ENCODE data around the gene ZNF827.

Gene ZNF827

DNA sequence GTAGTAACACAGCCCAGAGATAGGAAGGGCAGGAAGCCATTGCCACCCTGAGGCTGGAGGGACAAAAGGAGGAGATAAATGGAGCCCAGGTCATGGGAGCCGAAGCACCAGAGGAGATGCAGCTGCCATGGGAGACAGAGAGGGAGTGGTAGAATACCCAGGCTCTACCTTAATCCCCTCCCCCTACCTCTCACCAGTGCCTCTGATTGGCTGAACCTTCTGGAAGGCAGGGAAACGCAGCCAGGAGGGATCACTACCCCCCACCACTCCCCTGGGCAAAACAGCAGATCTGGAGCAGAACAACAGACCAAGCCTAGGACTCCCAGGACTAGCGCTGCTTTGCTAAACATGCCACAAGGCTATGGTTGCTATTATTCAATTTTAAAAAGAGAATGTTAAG lies 114.2 kb downstream of the ZNF827 start:
- DNase-seq = no peak

GRCh38 chr4:145823743-145824142 lies 114.9 kb downstream of the ZNF827 start:
- DNase-seq = no peak

- no peak for DNase-seq
Observed at GRCh38 chr4:145822581-145822980, 116.0 kb downstream of the ZNF827 start.

DNA sequence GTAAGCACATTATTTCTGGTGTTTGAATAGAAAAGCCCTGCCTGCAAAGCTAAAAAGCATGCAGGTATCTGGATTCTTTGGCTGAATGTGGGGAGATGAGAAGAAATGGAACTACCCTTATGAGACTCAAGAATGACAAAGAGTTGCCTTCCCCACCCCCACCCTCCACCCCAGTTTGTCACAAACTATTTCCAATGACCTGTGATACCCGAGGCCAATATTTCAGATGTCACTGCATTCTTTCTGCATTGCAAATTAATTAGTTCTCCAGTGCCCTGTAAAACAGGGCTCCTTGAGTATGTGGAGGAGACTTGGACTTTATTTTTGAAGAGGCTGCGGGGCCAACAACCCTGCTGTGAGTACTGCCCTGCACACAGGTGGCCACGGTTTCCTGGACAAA lies 116.4 kb downstream of the ZNF827 start:
- no peak for DNase-seq

DNA sequence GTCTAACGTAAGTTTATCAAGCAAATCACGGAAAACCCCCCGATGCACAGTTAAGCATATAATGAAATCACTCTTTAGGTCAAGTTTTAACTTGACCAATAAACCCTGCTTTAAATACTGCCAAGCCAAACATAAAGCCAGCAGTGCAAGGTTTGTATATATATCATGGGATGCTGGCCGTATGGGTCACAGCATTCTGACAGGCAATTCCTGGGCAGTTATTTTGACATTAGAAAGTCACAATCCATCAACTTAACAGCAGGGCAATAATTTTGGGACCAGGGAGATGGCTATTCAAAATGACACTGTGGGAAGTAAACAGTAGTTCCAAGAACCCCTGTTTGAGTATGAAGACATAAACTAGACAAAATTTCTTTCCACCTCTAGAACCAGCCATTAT lies 116.9 kb downstream of the ZNF827 start:
- DNase-seq = no peak

DNA sequence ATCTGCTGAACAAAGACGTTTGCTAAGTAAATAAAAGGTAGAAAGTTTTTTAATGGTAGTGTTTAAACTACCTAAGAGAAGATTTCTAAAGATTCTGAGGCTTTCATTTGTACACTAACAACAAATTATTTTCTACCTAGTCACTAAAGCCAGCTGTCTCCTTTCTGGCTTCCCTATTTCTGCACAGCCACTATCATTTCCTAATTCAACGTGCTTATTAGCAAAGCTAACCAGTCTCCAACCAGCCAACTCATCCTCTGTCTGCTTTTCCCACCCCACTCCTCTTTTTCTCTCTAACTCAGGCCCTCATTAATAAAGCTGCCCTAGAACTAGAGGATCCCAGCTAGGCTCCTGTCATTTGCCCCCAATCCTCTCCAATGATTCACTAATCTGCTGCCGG lies 118.2 kb downstream of the ZNF827 start:
- DNase-seq = no peak

GRCh38 chr4:145819853-145820181 lies 118.8 kb downstream of the ZNF827 start:
- DNase-seq = no peak

DNA sequence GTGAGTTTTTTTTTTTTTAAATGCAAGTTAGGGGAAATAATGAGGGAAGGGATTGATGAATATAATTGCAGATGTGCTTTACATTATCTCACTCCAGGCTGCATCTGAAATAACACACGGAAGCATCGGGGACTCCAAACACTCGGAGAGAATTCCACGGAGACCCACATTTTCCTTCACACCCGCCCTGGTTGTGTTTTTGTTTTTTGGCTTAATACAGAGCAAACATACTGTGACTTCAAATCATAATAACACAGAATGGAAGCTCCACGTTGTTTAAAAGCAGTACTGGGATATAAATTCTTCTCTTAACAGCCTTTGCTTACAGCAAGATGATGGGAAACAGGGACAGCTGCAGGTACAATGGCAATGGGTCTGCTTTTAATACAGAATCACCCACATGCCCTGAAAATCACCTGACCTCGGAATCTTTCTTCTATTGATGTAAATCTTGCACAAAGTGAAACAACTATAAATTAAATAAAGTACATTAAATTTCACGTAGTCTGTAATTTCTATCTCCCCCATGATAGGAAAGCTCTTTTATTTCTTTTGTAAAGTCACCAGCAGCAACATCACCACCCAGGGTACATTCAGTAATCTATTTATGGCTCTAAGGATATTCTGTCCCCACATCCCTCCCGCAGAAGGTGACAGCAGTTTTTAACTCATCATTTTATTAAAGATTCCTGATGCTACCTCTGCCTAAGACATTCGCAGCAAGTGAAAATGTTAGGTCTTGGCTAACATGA lies 119.3 kb downstream of the ZNF827 start:
- DNase-seq = no peak

GRCh38 chr4:145818011-145818410 lies 120.6 kb downstream of the ZNF827 start:
- DNase-seq = no peak

DNA sequence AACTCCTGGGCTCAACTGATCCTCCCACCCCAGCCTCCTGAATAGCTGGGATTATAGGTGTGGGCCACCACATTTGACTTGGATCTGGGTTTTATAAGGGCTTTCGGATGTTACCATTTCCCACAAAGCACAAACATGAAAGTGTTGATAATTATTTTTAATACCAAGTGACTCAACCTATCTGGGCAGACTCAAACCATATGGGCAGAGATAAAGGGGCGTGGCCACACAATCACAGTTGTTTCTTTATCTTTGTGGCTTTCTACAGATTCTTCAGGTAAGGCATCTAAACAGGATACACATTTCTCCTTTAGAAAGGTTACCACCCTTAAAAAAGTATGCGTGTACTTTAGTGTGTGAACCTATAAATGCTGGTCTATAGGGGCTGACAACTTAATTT lies 122.5 kb downstream of the ZNF827 start:
- DNase-seq = no peak

DNA sequence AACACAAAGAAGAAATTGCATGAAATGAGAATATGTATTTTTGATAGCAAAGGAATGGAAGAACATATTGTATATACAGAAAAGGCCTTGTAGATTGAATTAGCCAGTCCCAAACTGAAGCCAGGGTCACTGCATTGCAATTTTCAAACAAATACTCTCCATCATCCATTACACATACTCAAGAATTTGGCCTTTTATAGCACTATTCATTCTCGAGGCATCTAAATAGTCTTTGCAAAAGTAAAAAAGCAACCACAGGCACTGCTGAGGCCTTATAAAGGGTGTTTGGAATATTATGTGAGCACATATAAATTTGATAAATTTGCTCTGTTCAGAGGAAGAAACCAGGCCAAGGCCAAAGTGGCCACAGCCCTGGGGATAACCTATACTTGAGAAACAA lies 123.0 kb downstream of the ZNF827 start:
- no peak for DNase-seq

- DNase-seq = no peak
Observed at GRCh38 chr4:145815027-145815612, 123.5 kb downstream of the ZNF827 start.

DNA sequence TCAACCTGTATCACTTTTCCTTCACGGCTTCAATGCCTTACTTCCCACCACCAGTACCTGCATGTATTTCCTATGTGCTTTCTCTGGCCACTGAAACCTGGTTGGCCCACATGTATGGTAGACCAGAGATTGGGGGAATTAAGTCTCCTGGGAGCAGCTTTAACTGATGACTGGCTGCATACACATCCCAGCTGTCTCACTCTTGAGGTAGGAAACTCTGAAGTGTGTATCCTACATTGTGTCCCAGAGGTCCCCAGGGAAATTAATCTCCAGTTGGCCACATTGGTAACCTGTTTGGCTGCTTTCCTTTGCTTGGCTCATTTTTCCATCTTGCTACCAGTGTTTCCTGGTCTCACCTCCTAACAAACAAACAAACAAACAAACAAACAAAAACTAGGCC lies 124.4 kb downstream of the ZNF827 start:
- DNase-seq = no peak

DNA sequence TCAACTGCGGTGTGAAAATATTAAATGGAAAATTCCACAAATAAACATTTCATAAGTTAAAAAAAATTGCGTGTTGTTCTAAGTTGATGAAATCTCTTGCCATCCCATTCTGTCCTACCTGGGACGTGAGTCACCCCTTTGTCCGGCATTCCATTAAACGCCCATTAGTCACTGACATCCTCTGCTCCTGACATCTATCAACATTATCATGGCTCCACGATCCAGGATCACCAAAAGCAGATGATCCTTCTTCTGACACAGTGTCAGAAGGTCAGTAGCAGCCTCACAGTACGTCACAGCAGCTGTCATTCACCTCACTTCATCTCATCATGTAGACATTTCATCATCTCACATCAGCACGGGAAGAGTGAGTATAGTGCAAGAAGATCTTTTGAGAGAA lies 125.7 kb downstream of the ZNF827 start:
- DNase-seq = no peak

- no peak for DNase-seq
Observed at GRCh38 chr4:145808848-145809512, 129.6 kb downstream of the ZNF827 start.

DNA sequence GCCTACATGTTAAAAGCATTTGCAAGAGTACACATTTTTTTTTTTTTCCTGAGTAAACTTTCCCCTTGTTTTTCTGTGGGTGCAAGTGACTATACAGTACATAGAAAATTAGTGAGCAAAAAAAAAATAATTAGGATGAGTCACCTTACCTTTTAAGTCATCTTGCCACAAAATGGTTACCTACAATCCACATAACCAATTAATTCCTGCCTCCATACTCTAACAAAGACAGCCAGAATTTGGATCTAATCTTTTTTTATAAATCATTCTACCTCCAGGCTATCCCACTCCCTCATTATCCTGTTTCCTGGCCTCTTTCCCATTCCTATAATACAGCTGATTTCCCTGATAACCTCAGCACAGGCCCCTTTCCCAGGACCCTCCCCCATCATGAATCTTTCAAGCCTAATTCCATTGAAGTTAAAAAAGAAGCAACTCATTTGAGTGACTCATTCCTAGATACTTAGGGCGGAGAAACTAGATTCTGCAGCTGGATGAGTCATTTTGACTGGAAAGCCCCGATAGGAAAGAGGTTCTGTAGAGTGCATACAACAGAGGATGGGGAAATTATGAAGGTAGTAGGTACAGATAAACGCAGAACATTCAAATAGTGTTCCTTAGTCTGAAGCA lies 130.5 kb downstream of the ZNF827 start:
- DNase-seq = peak in 1 of 2 experiments; percentile 48

- no peak for DNase-seq
Observed at GRCh38 chr4:145805490-145805889, 133.1 kb downstream of the ZNF827 start.

DNA sequence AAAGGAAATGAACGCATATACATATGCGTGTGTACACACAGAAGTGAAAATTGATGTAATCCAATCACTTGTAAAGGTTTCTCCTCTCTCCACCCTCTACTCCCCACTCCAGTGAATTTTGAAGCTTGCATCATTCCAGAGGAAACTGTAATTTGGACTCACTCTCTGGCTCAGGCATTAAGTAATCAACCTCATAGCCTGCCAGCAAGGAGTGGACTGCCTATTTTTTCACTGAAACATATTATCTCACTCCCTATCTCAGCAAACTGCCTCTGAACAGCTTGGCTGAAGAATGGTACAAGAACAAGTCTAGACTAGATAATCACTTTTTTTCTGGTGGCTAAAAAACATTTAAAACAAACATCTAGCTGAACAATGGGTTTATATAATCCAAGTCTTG lies 134.5 kb downstream of the ZNF827 start:
- DNase-seq = no peak

DNA sequence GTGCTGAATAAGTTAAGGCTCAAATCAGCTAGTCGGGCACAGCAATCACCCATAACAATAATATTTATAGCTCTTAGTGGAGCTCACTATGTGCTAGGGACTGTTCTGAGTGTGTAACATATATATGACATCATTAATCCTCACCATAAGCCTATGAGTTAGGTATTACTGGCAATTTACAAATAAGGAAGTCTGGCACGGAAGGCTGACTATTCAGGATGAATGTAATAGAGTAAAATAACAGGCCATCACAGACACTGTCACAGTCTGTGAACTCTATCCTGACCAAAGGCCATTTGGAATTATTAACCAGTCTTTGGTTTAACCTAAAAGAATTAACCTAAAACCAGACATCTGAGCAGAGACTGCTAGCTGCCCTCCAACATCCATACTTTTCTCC lies 139.4 kb downstream of the ZNF827 start:
- no peak for DNase-seq

DNA sequence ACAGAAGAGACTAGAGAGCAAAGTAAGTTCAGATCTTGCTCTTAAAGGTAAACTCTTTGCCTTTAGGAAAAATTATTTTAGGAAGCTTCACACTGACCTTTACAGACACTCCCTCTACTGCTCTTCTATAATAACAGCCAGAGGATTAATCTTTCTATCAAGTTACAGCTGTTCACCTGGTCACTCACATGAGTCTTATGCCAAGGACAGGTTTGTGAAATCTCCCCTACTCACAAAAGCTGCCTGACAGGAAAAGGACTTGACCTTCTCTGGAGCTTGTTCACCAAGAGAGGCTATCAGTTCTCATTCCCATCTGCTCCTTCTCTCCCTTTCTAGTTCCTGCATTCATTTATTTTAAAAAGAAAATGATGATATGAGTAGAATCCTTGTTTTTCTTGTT lies 141.3 kb downstream of the ZNF827 start:
- no peak for DNase-seq

DNA sequence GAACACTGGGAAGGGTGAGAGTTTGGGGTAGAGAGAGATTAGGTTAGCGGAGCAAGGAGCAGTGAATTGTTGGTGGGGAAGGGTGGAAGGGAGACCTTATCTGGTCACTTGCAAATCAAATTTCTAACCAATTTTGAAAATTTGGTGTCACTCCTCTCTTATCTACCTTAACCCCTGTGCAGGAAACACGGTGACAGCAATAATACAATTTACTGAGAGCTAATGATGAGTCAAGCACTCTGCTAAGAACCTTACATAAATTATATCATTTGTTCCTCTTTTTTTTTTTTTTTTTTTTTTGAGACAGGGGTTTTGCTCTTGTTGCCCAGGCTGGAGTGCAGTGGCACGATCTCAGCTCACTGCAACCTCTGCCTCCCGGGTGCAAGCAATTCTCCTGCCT lies 142.3 kb downstream of the ZNF827 start:
- no peak for DNase-seq

DNA sequence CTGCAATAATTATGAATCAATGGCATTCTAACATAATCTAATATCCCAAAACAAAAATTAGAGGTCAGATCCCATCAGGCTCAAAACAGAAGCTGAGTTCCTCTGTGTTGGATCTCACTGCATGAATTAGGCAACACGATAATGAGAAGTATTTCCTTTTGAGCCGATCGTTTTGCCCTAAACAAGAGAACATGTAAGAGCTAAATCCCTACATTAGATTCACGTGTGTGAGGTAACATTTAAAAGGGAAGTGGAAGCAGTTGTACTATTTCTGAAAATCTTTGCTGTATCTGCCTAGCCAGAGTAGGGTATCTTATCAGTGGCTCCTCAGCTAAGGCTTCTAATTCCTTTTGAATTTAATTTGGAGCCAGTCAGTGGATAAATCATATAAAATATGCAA lies 143.1 kb downstream of the ZNF827 start:
- no peak for DNase-seq

GRCh38 chr4:145792429-145792828 lies 146.2 kb downstream of the ZNF827 start:
- no peak for DNase-seq

GRCh38 chr4:145791988-145792387 lies 146.6 kb downstream of the ZNF827 start:
- no peak for DNase-seq

All from stimulated activated CD4-positive, alpha-beta T cell treated with anti-CD3 and anti-CD28 coated beads, Interleukin-4, amount 100 ng/mL, for 4 hours (primary cell).